Measurements from ENCODE around the gene IQCB1. TPM values are rescaled to one million over a fixed set of nuclear protein-coding genes. Genes with fewer than 3 reads are reported as not detected.

Gene IQCB1
- total RNA-seq, 1 experiment from 2014 or later: 62.8 TPM

GRCh38 chr3:121737644-121738043, 97.2 kb downstream of the IQCB1 start:
- no peak overlapping the region for H3K4me3 ChIP-seq (ENCODE audit: low read length)
- H3K9ac ChIP-seq (ENCODE audit: low read length): no peak overlapping the region
- no peaks in the 10 kb centered on the region for H3K27me3 ChIP-seq (ENCODE audit: low read length)
- no peaks in the 10 kb centered on the region for H3K9me3 ChIP-seq (ENCODE audit: low read length)
- no peak overlapping the region for H3K4me2 ChIP-seq (ENCODE audit: low read depth, low read length, poor library complexity, severe bottlenecking)
- no peaks in the 10 kb centered on the region for H3K9me2 ChIP-seq (replicated peaks; ENCODE audit: insufficient read depth, low read length)
- peaks cover 23% of the 10 kb centered on the region for H3K4me1 ChIP-seq (ENCODE audit: low read length)
- peaks cover 94% of the 10 kb centered on the region for H3K79me2 ChIP-seq (ENCODE audit: low read length)
- no peak for DNase-seq
- no peak overlapping the region for H3K27ac ChIP-seq (ENCODE audit: low read length)
- no peak overlapping the region for H2AFZ ChIP-seq (ENCODE audit: low read length)
- no peaks in the 10 kb centered on the region for H3K36me3 ChIP-seq (ENCODE audit: insufficient read depth, low read length)
- H4K20me1 ChIP-seq (ENCODE audit: insufficient read depth, low read depth, low read length): no peaks in the 10 kb centered on the region

- Histone ChIP-seq H3K27me3 (ENCODE audit: low read length) (no peaks in the 10 kb centered on the region), H3K4me3 (ENCODE audit: low read length) (no peak overlapping the region), H2AFZ (ENCODE audit: low read length) (no peak overlapping the region), H3K9ac (ENCODE audit: low read length) (no peak overlapping the region), H3K9me2 (replicated peaks; ENCODE audit: insufficient read depth, low read length) (no peaks in the 10 kb centered on the region), H3K4me1 (ENCODE audit: low read length) (peaks cover 31% of the 10 kb centered on the region), H3K36me3 (ENCODE audit: insufficient read depth, low read length) (no peaks in the 10 kb centered on the region), H3K4me2 (ENCODE audit: low read depth, low read length, poor library complexity, severe bottlenecking) (no peak overlapping the region), H4K20me1 (ENCODE audit: insufficient read depth, low read depth, low read length) (no peaks in the 10 kb centered on the region), H3K9me3 (ENCODE audit: low read length) (no peaks in the 10 kb centered on the region), H3K27ac (ENCODE audit: low read length) (no peak overlapping the region), H3K79me2 (ENCODE audit: low read length) (peaks cover 98% of the 10 kb centered on the region)
- DNase-seq: no peak
Observed at GRCh38 chr3:121736112-121736511, 98.7 kb downstream of the IQCB1 start.

GRCh38 chr3:121735047-121735696, 99.7 kb downstream of the IQCB1 start:
- Histone ChIP-seq H2AFZ (ENCODE audit: low read length) (no peak overlapping the region), H3K9ac (ENCODE audit: low read length) (no peak overlapping the region), H3K27me3 (ENCODE audit: low read length) (no peaks in the 10 kb centered on the region), H3K79me2 (ENCODE audit: low read length) (peaks cover 97% of the 10 kb centered on the region), H3K4me1 (ENCODE audit: low read length) (peaks cover 22% of the 10 kb centered on the region), H3K4me3 (ENCODE audit: low read length) (no peak overlapping the region), H3K27ac (ENCODE audit: low read length) (no peak overlapping the region), H3K9me3 (ENCODE audit: low read length) (no peaks in the 10 kb centered on the region), H3K4me2 (ENCODE audit: low read depth, low read length, poor library complexity, severe bottlenecking) (no peak overlapping the region), H4K20me1 (ENCODE audit: insufficient read depth, low read depth, low read length) (no peaks in the 10 kb centered on the region), H3K36me3 (ENCODE audit: insufficient read depth, low read length) (no peaks in the 10 kb centered on the region), H3K9me2 (replicated peaks; ENCODE audit: insufficient read depth, low read length) (no peaks in the 10 kb centered on the region)
- no peak for DNase-seq

- Histone ChIP-seq H3K9me3 (ENCODE audit: low read length) (no peaks in the 10 kb centered on the region), H3K36me3 (ENCODE audit: insufficient read depth, low read length) (peaks cover 12% of the 10 kb centered on the region), H3K79me2 (ENCODE audit: low read length) (peaks cover 61% of the 10 kb centered on the region), H3K27ac (ENCODE audit: low read length) (no peak overlapping the region), H3K9me2 (replicated peaks; ENCODE audit: insufficient read depth, low read length) (no peaks in the 10 kb centered on the region), H2AFZ (ENCODE audit: low read length) (no peak overlapping the region), H3K27me3 (ENCODE audit: low read length) (no peaks in the 10 kb centered on the region), H4K20me1 (ENCODE audit: insufficient read depth, low read depth, low read length) (no peaks in the 10 kb centered on the region), H3K9ac (ENCODE audit: low read length) (no peak overlapping the region), H3K4me2 (ENCODE audit: low read depth, low read length, poor library complexity, severe bottlenecking) (no peak overlapping the region), H3K4me3 (ENCODE audit: low read length) (no peak overlapping the region), H3K4me1 (ENCODE audit: low read length) (peaks cover 14% of the 10 kb centered on the region)
- no peak for DNase-seq
Observed at GRCh38 chr3:121730940-121731687, 103.7 kb downstream of the IQCB1 start.

- DNase-seq: no peak
- no peak overlapping the region for H3K9ac ChIP-seq (ENCODE audit: low read length)
- no peaks in the 10 kb centered on the region for H3K27me3 ChIP-seq (ENCODE audit: low read length)
- no peak overlapping the region for H2AFZ ChIP-seq (ENCODE audit: low read length)
- H3K4me1 ChIP-seq (ENCODE audit: low read length): peaks cover 6% of the 10 kb centered on the region
- no peaks in the 10 kb centered on the region for H4K20me1 ChIP-seq (ENCODE audit: insufficient read depth, low read depth, low read length)
- no peak overlapping the region for H3K4me3 ChIP-seq (ENCODE audit: low read length)
- no peaks in the 10 kb centered on the region for H3K9me3 ChIP-seq (ENCODE audit: low read length)
- H3K79me2 ChIP-seq (ENCODE audit: low read length): peaks cover 17% of the 10 kb centered on the region
- H3K27ac ChIP-seq (ENCODE audit: low read length): no peak overlapping the region
- H3K9me2 ChIP-seq (replicated peaks; ENCODE audit: insufficient read depth, low read length): no peaks in the 10 kb centered on the region
- H3K4me2 ChIP-seq (ENCODE audit: low read depth, low read length, poor library complexity, severe bottlenecking): no peak overlapping the region
- peaks cover 59% of the 10 kb centered on the region for H3K36me3 ChIP-seq (ENCODE audit: insufficient read depth, low read length)
Observed at GRCh38 chr3:121724130-121724529, 110.7 kb downstream of the IQCB1 start.

GRCh38 chr3:121723485-121723884, 111.4 kb downstream of the IQCB1 start:
- no peaks in the 10 kb centered on the region for H3K9me2 ChIP-seq (replicated peaks; ENCODE audit: insufficient read depth, low read length)
- H2AFZ ChIP-seq (ENCODE audit: low read length): no peak overlapping the region
- peaks cover 17% of the 10 kb centered on the region for H3K79me2 ChIP-seq (ENCODE audit: low read length)
- DNase-seq: no peak
- H3K4me3 ChIP-seq (ENCODE audit: low read length): no peak overlapping the region
- no peak overlapping the region for H3K9ac ChIP-seq (ENCODE audit: low read length)
- H3K36me3 ChIP-seq (ENCODE audit: insufficient read depth, low read length): peaks cover 55% of the 10 kb centered on the region
- no peak overlapping the region for H3K4me2 ChIP-seq (ENCODE audit: low read depth, low read length, poor library complexity, severe bottlenecking)
- no peaks in the 10 kb centered on the region for H3K27me3 ChIP-seq (ENCODE audit: low read length)
- no peaks in the 10 kb centered on the region for H4K20me1 ChIP-seq (ENCODE audit: insufficient read depth, low read depth, low read length)
- no peaks in the 10 kb centered on the region for H3K9me3 ChIP-seq (ENCODE audit: low read length)
- H3K27ac ChIP-seq (ENCODE audit: low read length): no peak overlapping the region
- peaks cover 5% of the 10 kb centered on the region for H3K4me1 ChIP-seq (ENCODE audit: low read length)

- Histone ChIP-seq H3K27ac (ENCODE audit: low read length) (no peak overlapping the region), H3K27me3 (ENCODE audit: low read length) (no peaks in the 10 kb centered on the region), H3K4me2 (ENCODE audit: low read depth, low read length, poor library complexity, severe bottlenecking) (no peak overlapping the region), H3K36me3 (ENCODE audit: insufficient read depth, low read length) (peaks cover 63% of the 10 kb centered on the region), H3K9me3 (ENCODE audit: low read length) (no peaks in the 10 kb centered on the region), H3K4me3 (ENCODE audit: low read length) (no peak overlapping the region), H3K9ac (ENCODE audit: low read length) (no peak overlapping the region), H3K4me1 (ENCODE audit: low read length) (peaks cover 10% of the 10 kb centered on the region), H4K20me1 (ENCODE audit: insufficient read depth, low read depth, low read length) (no peaks in the 10 kb centered on the region), H2AFZ (ENCODE audit: low read length) (no peak overlapping the region), H3K79me2 (ENCODE audit: low read length) (peaks cover 17% of the 10 kb centered on the region), H3K9me2 (replicated peaks; ENCODE audit: insufficient read depth, low read length) (no peaks in the 10 kb centered on the region)
- no peak for DNase-seq
Observed at GRCh38 chr3:121722411-121722810, 112.4 kb downstream of the IQCB1 start.

- no peak for DNase-seq
- peaks cover 67% of the 10 kb centered on the region for H3K36me3 ChIP-seq (ENCODE audit: insufficient read depth, low read length)
- H2AFZ ChIP-seq (ENCODE audit: low read length): no peak overlapping the region
Observed at GRCh38 chr3:121720163-121720562, 114.7 kb downstream of the IQCB1 start.

More at GRCh38 chr3:121720163-121720562, 114.7 kb downstream of the IQCB1 start:
- no peak overlapping the region for H3K9ac ChIP-seq (ENCODE audit: low read length)
- H3K79me2 ChIP-seq (ENCODE audit: low read length): peaks cover 12% of the 10 kb centered on the region
- no peaks in the 10 kb centered on the region for H3K27me3 ChIP-seq (ENCODE audit: low read length)
- H3K4me3 ChIP-seq (ENCODE audit: low read length): no peak overlapping the region
- no peak overlapping the region for H3K27ac ChIP-seq (ENCODE audit: low read length)
- H3K4me1 ChIP-seq (ENCODE audit: low read length): peaks cover 10% of the 10 kb centered on the region
- H4K20me1 ChIP-seq (ENCODE audit: insufficient read depth, low read depth, low read length): no peaks in the 10 kb centered on the region
- no peaks in the 10 kb centered on the region for H3K9me2 ChIP-seq (replicated peaks; ENCODE audit: insufficient read depth, low read length)
- H3K9me3 ChIP-seq (ENCODE audit: low read length): no peaks in the 10 kb centered on the region
- H3K4me2 ChIP-seq (ENCODE audit: low read depth, low read length, poor library complexity, severe bottlenecking): no peak overlapping the region
